NCI-H146 (cell line): Measurements from ENCODE around the gene TMX2.

Experiments
- DNase-seq: peaks from one replicate; lab custom pipeline; 2025; lab: John Stamatoyannopoulos, UW

TMX2 gene

DNA sequence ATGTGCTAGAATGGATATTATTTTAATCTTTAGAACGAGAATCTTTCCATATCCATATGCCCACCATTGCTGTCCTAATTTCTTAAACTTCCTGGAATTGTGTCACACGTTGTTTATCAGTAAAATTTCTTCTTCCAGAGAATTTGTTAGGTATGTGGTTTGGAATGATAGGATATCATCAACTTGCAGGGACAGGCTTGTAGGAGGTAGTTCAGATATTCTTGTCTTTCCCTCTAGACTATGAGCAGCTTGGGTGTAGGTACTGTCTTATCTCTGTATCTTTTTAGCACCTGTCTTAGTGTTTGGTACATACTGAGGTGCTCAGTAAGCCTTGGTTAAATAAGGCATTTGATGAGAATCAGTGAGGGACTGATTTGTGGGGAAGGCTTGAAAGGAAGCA, 52.6 kb downstream of the TMX2 start:
- no peak for DNase-seq

- no peak for DNase-seq
Measured at GRCh38 chr11:57770793-57771192, 58.4 kb downstream of the TMX2 start.

DNA sequence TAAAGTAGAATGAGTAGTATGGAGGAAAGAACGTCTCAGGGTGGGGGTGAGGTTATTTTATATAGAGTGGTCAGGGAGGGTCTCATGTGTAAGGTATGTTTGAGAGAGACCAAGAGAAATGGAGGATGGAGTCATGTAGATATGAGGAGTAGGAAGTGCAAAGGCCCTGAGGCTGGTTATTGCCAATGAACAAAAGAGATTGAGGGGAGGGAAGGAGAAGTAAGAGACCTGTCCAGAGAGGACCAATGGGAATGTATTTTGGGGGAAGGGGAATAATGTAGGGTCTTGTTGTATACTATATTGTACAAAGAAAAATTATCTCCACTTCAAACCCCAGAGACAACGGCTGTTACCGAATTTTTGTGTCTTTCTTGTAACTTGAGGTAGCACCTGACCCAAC, 59.0 kb downstream of the TMX2 start:
- no peak for DNase-seq

GRCh38 chr11:57772562-57772961, 60.2 kb downstream of the TMX2 start:
- DNase-seq: no peak

DNA sequence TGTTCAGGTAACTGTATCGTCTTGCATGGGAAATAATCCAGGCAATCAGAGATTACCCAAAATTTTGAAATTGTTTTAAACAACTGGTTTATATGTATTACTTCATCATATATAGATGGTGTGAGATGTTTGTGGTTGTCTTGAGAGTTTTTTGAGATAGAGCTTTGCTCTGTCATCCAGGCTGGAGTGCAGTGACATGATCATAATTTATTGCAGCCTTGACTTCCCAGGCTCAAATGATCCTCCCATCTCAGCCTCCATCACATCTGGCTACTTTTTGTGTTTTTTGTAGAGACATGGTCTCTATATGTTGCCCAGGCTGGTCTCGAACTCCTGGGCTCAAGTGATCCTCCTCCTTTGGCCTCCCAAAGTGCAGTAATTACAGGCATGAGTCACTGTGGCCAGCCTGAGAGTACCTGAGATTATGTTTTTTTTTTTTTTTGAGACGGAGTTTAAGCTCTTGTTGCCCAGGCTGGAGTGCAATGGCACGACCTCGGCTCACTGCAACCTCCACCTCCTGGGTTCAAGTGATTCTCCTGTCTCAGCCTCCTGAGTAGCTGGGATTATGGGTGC, 60.7 kb downstream of the TMX2 start:
- no peak for DNase-seq

DNA sequence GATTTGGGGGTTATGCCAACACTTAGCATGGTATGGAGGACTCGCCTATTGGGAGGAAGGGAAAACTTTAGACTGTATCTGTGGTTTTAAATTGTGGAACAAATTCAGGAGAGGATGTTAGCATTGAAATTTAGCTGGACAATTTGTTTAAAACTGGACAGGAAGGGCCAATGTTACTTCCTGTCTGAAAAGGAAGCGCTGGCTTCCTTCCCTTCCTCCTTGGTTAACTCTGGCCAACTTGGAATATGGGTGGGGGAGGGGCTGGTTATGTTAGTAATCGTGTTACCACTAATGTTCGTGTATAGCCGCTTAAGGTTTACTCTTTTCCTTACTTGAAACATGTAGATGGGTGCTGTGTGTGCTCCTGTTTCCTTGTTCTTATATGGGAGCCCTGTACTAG, 63.1 kb downstream of the TMX2 start:
- no peak for DNase-seq

DNA sequence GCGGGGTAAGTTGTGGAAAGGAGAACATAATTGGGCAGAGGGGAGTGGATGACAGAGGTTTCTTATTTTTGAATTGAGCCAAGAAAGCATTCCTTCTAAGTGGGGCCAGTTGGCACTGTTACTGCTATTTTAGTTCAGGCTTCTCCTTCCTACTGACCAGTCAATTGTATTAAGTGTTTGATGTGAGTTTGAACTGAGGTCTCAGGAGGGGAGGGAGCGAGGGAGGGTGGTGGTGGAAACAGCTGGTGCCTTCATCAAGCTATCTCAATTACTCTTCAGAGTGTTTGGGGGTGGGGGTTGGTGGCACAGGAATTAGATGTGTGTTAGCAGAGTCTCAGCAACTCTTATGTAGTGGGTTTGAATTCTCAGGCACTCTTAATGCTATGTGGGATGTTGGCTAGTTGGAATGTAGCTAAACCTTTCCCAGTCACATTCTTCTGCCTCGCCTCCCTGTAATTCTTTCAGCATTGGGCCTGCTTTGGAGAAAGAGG, 63.7 kb downstream of the TMX2 start:
- no peak for DNase-seq

DNA sequence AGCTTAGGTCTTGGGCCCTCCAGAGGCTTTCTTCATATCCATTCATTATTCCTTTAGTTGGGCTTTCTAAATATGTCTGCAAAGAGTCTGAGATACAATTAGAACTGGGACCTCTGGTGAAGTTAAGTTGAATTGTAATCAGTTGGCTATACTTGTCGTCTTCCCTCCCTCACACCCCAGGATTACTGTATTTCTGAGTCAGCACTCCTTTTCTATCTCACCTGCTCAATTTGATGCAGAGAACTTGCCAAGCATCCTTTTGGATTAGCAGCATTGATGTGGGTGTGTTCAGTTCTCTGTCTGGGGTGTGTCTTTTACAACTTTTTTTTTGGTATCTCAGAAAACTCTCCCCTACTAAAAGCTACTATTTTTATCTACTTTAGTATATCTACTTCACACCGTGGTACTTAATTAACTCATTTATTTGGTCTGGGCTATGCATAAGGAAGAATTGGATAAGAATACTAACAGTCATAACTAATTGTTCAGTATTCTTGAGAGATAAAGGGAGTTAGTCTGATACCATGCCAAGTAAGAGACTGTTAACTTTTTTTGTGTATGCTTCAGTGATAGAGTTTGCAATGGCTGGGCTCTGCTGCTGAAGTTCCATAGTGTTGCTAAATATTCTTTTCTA, 64.3 kb downstream of the TMX2 start:
- DNase-seq: no peak

DNA sequence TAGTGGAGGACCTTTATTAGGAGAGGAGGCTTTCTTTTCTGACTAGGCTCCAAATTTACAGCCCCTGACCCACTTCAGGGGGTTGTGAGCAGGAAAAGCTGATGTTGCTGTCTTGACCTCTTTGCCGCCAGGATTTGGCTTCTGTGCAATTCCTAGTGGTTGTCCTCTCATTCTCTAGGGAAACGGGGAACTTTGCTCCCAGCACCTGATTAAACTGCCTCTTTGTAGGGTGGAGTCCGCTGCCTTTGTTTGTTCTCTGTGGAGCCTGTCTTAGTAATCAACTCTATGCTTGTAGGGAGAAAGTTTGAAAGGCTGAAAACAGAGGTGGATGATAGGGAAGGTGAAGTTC, 65.5 kb downstream of the TMX2 start:
- no peak for DNase-seq

DNA sequence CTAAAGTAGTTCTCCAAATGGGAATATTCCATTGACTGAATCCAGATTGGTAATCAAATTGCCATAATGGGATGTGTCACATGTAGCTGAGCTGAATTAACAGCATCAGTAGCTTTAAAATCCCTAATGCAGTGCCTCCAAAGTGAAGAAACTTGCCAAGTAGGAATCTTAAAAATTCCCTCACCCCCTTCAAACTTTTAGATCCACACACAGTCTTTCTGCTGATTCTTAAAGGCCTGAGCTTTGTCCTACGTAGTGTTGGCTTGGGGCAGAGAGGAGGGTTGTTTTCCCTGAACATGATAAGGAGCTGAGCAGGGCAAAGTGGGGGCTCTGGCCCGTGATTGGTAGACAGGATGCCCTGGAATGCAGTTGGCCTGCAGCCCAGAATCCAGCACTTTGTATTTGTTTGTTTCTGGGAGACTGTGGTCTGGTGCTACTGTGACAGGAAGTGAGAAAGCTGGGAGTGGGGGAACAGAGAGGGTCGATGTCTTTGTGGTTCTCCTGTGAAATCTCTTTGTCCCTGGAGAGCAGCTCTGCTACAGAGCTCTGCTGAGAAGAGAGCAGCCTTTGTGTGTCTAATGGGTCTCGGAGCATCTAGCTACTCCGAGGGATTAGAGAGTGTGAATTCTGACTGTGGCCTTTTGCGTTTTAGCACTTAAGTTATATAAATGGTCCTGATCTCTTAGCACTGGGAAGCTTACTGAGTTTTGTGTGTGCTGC, 66.1 kb downstream of the TMX2 start:
- peak; percentile 30 for DNase-seq

DNA sequence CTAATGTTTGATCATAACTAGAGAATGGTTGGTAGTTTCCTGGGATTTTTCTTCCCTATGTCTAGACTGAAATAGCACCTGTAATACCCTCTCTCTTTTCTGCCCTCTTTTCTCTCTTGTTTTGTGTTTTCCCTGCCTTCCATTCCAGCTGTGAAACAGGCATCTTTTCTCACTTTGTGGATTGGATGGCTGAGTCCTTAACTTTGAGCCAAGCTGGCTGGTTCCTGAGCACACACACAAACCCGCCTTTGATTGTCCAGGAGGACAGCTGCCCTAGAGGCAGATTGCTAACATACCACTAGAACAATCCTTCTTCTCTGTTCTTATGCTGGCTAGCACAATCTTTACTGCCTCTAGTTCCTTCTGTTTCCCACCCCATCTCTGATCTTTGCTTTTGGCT, 66.9 kb downstream of the TMX2 start:
- DNase-seq: no peak

- DNase-seq: no peak
Measured at GRCh38 chr11:57781529-57781943, 69.1 kb downstream of the TMX2 start.

GRCh38 chr11:57785072-57785471, 72.7 kb downstream of the TMX2 start:
- DNase-seq: no peak

DNA sequence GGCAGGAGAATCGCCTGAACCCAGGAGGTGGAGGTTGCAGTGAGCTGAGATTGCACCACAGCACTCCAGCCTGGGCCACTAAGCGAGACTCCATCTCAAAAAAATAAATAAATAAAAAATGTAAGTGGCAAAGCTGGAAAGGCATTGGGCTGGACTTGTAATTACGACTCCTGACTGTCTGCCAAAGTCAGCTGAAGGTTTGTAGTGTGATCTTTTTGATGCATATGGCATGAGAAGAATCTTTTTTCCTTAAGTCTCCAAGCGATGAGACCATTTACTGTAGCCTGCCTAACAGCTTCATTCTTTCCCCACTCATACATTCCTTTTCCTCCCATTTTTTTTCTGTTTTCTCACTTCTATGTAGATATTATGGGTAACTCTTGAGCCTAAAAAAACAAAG, 74.0 kb downstream of the TMX2 start:
- DNase-seq: no peak

- DNase-seq: no peak
Measured at GRCh38 chr11:57787006-57787604, 74.7 kb downstream of the TMX2 start.

GRCh38 chr11:57787920-57788702, 75.7 kb downstream of the TMX2 start:
- no peak for DNase-seq

- no peak for DNase-seq
Measured at GRCh38 chr11:57788703-57789088, 76.3 kb downstream of the TMX2 start.
